ENCODE measurements around the gene CNTFR.

GRCh38 chr9:34524349-34524748 lies 65.2 kb downstream of the CNTFR start:
- TF ChIP-seq CTCF (IDR thresholded peaks at IDR 0.05; ENCODE audit: poor library complexity), result no peak
- TF ChIP-seq EZH2 (IDR thresholded peaks at IDR 0.05; ENCODE audit: borderline replicate concordance), result no peak
- TF ChIP-seq EZH2phosphoT487 (IDR thresholded peaks at IDR 0.05; ENCODE audit: low read depth, severe bottlenecking, unreplicated experiment), result no peak
